ENCODE data around the gene HCFC1.

DNA sequence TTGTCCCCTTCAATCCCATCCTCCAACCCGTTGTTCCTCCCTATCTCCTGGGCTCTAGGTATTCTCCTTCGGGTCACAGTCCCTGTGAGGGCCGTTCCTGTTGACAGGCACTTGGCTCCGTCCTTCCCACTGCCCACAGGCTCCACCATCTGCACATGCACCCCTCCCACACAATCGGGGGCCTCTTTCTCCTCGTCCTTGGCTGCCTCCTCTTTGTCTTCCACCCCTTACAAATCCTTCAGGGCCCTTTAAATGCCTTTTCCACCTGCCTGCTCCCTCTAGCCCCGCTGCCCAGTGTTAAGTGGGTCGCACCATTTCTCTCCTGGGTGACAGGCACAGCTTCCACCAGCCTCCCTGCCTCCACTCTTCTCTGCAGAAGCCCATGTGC is 69.9 kb downstream of the HCFC1 start:
- TF ChIP-seq POLR2A (IDR thresholded peaks at IDR 0.05), result no peak
- TF ChIP-seq, protein P1, sequence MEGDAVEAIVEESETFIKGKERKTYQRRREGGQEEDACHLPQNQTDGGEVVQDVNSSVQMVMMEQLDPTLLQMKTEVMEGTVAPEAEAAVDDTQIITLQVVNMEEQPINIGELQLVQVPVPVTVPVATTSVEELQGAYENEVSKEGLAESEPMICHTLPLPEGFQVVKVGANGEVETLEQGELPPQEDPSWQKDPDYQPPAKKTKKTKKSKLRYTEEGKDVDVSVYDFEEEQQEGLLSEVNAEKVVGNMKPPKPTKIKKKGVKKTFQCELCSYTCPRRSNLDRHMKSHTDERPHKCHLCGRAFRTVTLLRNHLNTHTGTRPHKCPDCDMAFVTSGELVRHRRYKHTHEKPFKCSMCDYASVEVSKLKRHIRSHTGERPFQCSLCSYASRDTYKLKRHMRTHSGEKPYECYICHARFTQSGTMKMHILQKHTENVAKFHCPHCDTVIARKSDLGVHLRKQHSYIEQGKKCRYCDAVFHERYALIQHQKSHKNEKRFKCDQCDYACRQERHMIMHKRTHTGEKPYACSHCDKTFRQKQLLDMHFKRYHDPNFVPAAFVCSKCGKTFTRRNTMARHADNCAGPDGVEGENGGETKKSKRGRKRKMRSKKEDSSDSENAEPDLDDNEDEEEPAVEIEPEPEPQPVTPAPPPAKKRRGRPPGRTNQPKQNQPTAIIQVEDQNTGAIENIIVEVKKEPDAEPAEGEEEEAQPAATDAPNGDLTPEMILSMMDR (IDR thresholded peaks at IDR 0.05), result no peak

Data from right lobe of liver (tissue), 4 donors.